OCI-LY1 (cell line): Measurements from ENCODE around the gene ZMAT3.

Experiments used
- H2AFZ ChIP-seq: fragments of 200-600 bp; sonication (generic), shearing (Covaris generic); 2 replicates; pipeline ENCODE4 v1.6.0; 2014; ENCODE audit warnings: antibody characterized with exemption, mild to moderate bottlenecking, low read length
- H3F3A ChIP-seq: fragments of 200-600 bp; sonication (generic), shearing (Covaris generic); 2 replicates; pipeline ENCODE4 v1.6.0; 2014; ENCODE audit warnings: mild to moderate bottlenecking, antibody characterized with exemption, low read length, moderate library complexity; ENCODE audit not compliant: insufficient read depth
- H3K27ac ChIP-seq: fragments of 200-600 bp; sonication (generic); 2 replicates; pipeline ENCODE4 v1.5.1; 2014; ENCODE audit warnings: low read length, mixed run types, mild to moderate bottlenecking, low read depth; ENCODE audit not compliant: poor library complexity, severe bottlenecking
- H3K27me3 ChIP-seq: fragments of 200-600 bp; sonication (generic); 2 replicates; pipeline ENCODE4 v1.6.0; 2014; ENCODE audit warnings: antibody characterized with exemption, mild to moderate bottlenecking, low read length, moderate library complexity; ENCODE audit not compliant: insufficient read depth
- H3K36me3 ChIP-seq: fragments of 200-600 bp; sonication (generic); 2 replicates; pipeline ENCODE4 v1.6.1; 2014; ENCODE audit warnings: mild to moderate bottlenecking, antibody characterized with exemption, low read length, moderate library complexity, mixed read lengths; ENCODE audit not compliant: insufficient read depth
- H3K4me1 ChIP-seq: fragments of 200-600 bp; sonication (generic); 2 replicates; pipeline ENCODE4 v1.5.1; 2014; ENCODE audit warnings: mild to moderate bottlenecking, low read length, moderate library complexity; ENCODE audit not compliant: insufficient read depth, severe bottlenecking
- H3K4me2 ChIP-seq: fragments of 200-600 bp; sonication (generic), shearing (Covaris generic); 2 replicates; pipeline ENCODE4 v1.6.1; 2014; ENCODE audit warnings: low read length
- H3K4me3 ChIP-seq: fragments of 200-600 bp; sonication (generic); 2 replicates; pipeline ENCODE4 v1.5.1; 2014; ENCODE audit warnings: low read length, low read depth, mild to moderate bottlenecking, mixed read lengths; ENCODE audit not compliant: poor library complexity, severe bottlenecking
- H3K79me2 ChIP-seq: fragments of 200-600 bp; shearing (Covaris generic); 2 replicates; pipeline ENCODE4 v1.6.1; 2016; ENCODE audit warnings: mixed run types, low read length, mixed read lengths; ENCODE audit not compliant: insufficient read depth
- H3K9ac ChIP-seq: fragments of 200-600 bp; sonication (generic), shearing (Covaris generic); 2 replicates; pipeline ENCODE4 v1.6.1; 2014; ENCODE audit warnings: mild to moderate bottlenecking, low read length, mixed read lengths
- H3K9me2 ChIP-seq: fragments of 200-600 bp; sonication (generic), shearing (Covaris generic); 2 replicates; pipeline ENCODE4 v1.6.1; 2014; ENCODE audit warnings: low read depth, mild to moderate bottlenecking, low read length, mixed read lengths
- H3K9me3 ChIP-seq: fragments of 200-600 bp; shearing (Covaris generic); 2 replicates; pipeline ENCODE4 v1.6.1; 2014; ENCODE audit warnings: low read length, mixed read lengths
- H4K20me1 ChIP-seq: fragments of 200-600 bp; sonication (generic), shearing (Covaris generic); 2 replicates; pipeline ENCODE4 v1.6.0; 2016; ENCODE audit warnings: mild to moderate bottlenecking, low read length; ENCODE audit not compliant: insufficient read depth
- EZH2 ChIP-seq: fragments of 200-600 bp; sonication (generic), shearing (Covaris generic); IDR thresholded peaks from 2 replicates; pipeline ENCODE4 v1.8.0; 2017; ENCODE audit warnings: borderline replicate concordance, mixed run types, mild to moderate bottlenecking, antibody characterized with exemption, low read length, moderate library complexity, mixed read lengths
- TF ChIP-seq, protein P1 (sequence below): fragments of 200-600 bp; sonication (generic), shearing (Covaris generic); IDR thresholded peaks from 2 replicates; pipeline ENCODE4 v1.5.1; 2017; ENCODE audit warnings: mild to moderate bottlenecking, antibody characterized with exemption, low read length, moderate library complexity, mixed read lengths

The ZMAT3 gene

GRCh38 chr3:179093807-179094206 lies 22.2 kb upstream of the ZMAT3 start:
- H3K9ac ChIP-seq, result no peak overlapping the region
- no peak overlapping the region for H2AFZ ChIP-seq
- H3K9me3 ChIP-seq, result no peaks in the 10 kb centered on the region
- H3K27ac ChIP-seq, result no peak overlapping the region
- no peaks in the 10 kb centered on the region for H3K36me3 ChIP-seq
- no peaks in the 10 kb centered on the region for H3K4me1 ChIP-seq
- TF ChIP-seq, protein P1, sequence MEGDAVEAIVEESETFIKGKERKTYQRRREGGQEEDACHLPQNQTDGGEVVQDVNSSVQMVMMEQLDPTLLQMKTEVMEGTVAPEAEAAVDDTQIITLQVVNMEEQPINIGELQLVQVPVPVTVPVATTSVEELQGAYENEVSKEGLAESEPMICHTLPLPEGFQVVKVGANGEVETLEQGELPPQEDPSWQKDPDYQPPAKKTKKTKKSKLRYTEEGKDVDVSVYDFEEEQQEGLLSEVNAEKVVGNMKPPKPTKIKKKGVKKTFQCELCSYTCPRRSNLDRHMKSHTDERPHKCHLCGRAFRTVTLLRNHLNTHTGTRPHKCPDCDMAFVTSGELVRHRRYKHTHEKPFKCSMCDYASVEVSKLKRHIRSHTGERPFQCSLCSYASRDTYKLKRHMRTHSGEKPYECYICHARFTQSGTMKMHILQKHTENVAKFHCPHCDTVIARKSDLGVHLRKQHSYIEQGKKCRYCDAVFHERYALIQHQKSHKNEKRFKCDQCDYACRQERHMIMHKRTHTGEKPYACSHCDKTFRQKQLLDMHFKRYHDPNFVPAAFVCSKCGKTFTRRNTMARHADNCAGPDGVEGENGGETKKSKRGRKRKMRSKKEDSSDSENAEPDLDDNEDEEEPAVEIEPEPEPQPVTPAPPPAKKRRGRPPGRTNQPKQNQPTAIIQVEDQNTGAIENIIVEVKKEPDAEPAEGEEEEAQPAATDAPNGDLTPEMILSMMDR, result no peak
- TF ChIP-seq EZH2, result no peak
- no peaks in the 10 kb centered on the region for H4K20me1 ChIP-seq
- H3K4me2 ChIP-seq, result no peak overlapping the region
- H3K4me3 ChIP-seq, result no peak overlapping the region
- no peaks in the 10 kb centered on the region for H3F3A ChIP-seq
- no peaks in the 10 kb centered on the region for H3K27me3 ChIP-seq
- no peaks in the 10 kb centered on the region for H3K79me2 ChIP-seq
- H3K9me2 ChIP-seq, result no peaks in the 10 kb centered on the region

- no peaks in the 10 kb centered on the region for H4K20me1 ChIP-seq
- TF ChIP-seq, protein P1, result no peak
- TF ChIP-seq EZH2, result no peak
- no peak overlapping the region for H3K27ac ChIP-seq
- no peak overlapping the region for H3K4me3 ChIP-seq
- no peaks in the 10 kb centered on the region for H3F3A ChIP-seq
- H3K4me2 ChIP-seq, result no peak overlapping the region
- no peaks in the 10 kb centered on the region for H3K9me3 ChIP-seq
- H3K27me3 ChIP-seq, result no peaks in the 10 kb centered on the region
- H3K36me3 ChIP-seq, result no peaks in the 10 kb centered on the region
- H3K9ac ChIP-seq, result no peak overlapping the region
- no peak overlapping the region for H2AFZ ChIP-seq
- H3K4me1 ChIP-seq, result no peaks in the 10 kb centered on the region
- no peaks in the 10 kb centered on the region for H3K9me2 ChIP-seq
- H3K79me2 ChIP-seq, result no peaks in the 10 kb centered on the region
Observed at GRCh38 chr3:179091113-179091512, 19.5 kb upstream of the ZMAT3 start.

DNA sequence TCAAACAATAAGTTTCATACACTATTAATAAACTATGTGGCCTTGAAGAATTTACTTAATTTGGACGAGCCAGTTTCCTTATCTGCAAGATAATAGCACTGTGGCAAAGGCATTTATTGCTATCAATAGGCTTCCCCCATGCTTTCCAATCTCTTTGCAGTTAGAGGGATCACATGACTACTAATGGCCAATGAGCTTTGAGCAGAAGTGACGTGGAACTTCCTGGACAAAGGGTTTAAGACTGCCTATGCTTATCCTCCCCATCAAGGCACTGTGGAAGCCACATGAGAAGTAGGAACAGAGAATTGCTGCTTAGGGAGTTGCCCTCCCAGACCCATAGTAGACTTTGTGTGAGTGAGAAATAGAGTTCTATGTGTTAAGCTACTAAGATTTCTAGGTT lies 16.7 kb upstream of the ZMAT3 start:
- H3K9me2 ChIP-seq, result no peaks in the 10 kb centered on the region
- H3K36me3 ChIP-seq, result no peaks in the 10 kb centered on the region
- H2AFZ ChIP-seq, result no peak overlapping the region
- H3K4me2 ChIP-seq, result no peak overlapping the region
- no peak overlapping the region for H3K27ac ChIP-seq
- no peaks in the 10 kb centered on the region for H4K20me1 ChIP-seq
- no peaks in the 10 kb centered on the region for H3K79me2 ChIP-seq
- H3K9ac ChIP-seq, result no peak overlapping the region
- H3K9me3 ChIP-seq, result no peaks in the 10 kb centered on the region
- no peak overlapping the region for H3K4me3 ChIP-seq
- TF ChIP-seq, protein P1, result no peak
- TF ChIP-seq EZH2, result no peak
- no peaks in the 10 kb centered on the region for H3K4me1 ChIP-seq
- H3F3A ChIP-seq, result no peaks in the 10 kb centered on the region
- no peaks in the 10 kb centered on the region for H3K27me3 ChIP-seq
